GM10266 (cell line): ENCODE data around the gene CTIF.

Experiments
- DNase-seq: peaks from one replicate; pipeline ENCODE4 v3.0.0; 2012; ENCODE audit errors: extremely low spot score
- TF ChIP-seq, protein P1 (sequence below): IDR thresholded peaks from 2 replicates; pipeline ENCODE4 v1.5.1; 2012; ENCODE audit warnings: mild to moderate bottlenecking, low read depth; ENCODE audit not compliant: control insufficient read depth, insufficient read depth; ENCODE audit errors: missing control alignments

The CTIF gene

DNA sequence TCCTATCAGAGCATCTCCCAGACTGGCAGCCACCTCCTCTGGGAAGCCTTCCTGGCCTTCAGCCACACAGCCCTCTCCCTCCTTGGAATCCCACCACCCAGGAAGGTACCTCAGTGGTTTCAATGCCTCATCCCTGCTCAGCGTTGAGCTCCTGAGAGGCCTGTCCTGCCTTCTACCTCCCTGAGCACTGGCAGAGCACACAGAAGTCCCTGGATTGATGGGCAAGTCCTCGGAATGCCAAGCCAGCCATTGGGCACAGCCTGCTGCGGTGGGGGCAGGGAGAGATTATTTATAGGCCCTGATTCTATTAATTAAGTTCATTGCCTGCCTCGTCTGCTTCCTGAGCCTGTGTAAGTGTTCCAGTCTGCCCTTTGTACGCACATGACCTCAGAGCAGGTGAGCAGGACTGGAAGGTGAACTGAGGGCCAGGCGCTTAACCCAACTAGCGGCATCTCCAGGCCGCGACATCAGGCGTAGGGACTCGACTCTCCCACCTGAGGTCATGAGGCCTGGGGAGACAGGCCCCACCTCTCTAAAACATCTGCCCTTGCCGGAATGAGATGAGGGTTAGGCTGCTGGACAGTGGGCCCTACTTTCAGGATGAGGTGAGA is 348.6 kb downstream of the CTIF start:
- no peak for DNase-seq
- TF ChIP-seq, protein P1, sequence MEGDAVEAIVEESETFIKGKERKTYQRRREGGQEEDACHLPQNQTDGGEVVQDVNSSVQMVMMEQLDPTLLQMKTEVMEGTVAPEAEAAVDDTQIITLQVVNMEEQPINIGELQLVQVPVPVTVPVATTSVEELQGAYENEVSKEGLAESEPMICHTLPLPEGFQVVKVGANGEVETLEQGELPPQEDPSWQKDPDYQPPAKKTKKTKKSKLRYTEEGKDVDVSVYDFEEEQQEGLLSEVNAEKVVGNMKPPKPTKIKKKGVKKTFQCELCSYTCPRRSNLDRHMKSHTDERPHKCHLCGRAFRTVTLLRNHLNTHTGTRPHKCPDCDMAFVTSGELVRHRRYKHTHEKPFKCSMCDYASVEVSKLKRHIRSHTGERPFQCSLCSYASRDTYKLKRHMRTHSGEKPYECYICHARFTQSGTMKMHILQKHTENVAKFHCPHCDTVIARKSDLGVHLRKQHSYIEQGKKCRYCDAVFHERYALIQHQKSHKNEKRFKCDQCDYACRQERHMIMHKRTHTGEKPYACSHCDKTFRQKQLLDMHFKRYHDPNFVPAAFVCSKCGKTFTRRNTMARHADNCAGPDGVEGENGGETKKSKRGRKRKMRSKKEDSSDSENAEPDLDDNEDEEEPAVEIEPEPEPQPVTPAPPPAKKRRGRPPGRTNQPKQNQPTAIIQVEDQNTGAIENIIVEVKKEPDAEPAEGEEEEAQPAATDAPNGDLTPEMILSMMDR = no peak

- TF ChIP-seq, protein P1 = no peak
- no peak for DNase-seq
Observed at GRCh38 chr18:48887905-48888772, 349.3 kb downstream of the CTIF start.

DNA sequence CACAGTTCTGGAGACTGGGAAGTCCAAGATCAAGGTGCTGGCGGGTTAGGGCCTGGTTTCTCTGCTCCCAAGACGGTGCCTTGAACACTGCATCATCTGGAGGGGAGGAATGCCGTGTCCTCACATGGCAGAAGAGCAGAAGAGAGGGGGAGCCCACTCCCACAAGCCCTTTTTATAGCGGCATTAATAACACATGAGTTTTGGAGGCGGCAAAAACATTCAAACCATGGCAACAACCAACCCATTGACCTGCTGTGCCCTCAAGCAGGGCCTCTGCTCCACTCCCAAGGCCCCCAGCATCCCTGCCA is 349.9 kb downstream of the CTIF start:
- TF ChIP-seq, protein P1 = no peak
- no peak for DNase-seq

DNA sequence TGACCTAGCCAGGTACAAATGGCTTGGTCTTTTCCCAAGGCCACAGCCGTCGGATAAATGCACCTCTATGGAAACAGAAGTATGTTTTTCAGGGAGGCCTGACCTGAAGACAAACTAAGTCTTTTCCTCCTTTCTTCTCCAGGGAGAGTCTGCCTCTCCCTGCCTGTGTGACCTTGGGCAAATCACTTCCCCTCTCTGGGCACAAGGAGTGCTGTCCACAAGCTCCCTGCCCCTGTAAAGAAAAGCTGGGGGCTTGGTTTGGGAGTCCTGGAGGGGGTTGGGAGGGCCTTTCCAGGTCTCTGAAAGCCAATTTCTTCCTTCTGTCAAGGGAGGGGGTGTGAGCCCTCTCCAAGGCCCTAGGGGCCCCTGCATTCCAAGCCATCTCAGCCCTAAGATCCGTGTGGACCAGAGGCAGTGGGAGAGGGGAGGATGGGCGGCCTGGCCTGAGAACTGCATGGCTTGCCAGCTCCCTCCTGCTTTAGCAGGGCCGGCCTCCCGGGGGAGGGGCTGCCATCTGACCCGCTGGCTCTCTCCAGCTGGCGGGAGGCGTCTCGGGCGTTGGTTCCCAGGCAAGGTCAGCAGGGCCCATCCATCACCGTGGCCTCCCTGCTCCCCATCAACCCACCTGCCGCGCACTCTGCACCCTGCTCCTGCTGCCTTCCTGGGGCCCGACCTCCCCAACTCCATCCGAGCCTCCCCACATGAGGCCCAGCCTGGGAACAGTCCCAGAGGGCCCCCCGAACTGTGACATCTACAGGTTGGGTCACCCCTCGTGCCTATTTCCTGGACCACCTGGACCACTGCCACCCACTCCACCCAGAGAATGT is 350.5 kb downstream of the CTIF start:
- TF ChIP-seq, protein P1 = no peak
- no peak for DNase-seq

DNA sequence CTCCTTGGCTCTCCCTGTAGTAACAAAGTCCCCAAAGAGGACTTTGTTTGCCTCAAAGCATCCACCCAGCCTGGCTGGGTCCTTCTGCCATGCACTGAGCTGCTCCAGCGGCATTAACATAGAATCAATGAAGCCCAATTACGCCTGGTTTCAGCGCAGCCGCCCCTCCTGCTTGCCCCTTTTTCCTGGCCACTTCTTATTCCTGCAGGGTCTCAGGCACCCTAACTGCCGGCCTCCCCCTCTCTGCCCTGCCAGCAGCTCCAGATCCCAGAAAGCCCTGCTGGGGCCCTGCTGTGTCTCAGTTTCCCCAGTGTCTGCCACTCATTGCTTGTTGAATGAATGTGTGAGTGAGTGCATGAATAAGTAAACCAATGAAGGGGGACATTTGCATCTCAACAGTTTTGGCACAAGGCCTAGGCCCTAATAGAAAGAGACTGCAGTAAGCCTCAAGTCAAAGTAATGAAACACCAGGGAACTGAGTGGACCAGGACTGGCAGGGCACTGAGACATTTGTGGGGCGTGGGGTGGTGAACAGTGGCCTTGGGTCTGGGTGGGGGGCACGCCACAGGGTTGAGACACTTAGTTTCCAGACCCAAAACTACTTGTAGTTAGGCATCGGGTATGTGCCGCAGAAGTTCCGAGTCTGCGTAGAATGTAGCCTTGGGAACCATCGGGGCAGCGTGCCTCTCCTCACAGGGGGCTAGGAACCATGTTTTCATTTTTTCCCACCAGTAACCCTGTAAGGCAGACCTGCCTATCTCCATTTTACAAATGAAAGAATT is 351.3 kb downstream of the CTIF start:
- TF ChIP-seq, protein P1 = no peak
- no peak for DNase-seq

DNA sequence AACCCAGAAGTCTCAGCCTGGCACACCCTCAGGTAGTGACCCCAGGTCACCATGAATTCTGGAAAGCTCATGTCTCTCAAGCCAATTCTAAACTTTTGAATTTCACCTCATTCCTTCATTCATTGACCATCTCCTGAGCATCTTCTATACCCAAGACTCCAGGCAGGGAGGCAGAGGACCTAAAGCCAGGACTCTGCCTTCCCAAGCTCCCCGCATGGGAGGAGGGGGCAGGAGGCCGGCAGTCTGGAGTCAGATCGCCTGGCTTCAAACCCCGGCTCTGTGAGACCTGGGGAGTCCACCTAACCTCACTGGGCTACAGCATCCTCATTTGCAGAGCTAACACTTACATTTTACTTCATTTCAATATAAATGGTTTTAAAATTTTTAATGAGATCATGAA is 352.9 kb downstream of the CTIF start:
- TF ChIP-seq, protein P1 = no peak
- DNase-seq = no peak
